NCI-H748 (cell line): Measurements from ENCODE around the gene PPIE.

Experiments
- DNase-seq: peaks from one replicate; lab custom pipeline; 2025; ENCODE audit not compliant: unreplicated experiment; lab: John Stamatoyannopoulos, UW

The PPIE gene

GRCh38 chr1:39800471-39800835, 61.8 kb downstream of the PPIE start:
- DNase-seq: no peak

- DNase-seq: no peak
Observed at GRCh38 chr1:39802496-39803260, 64.0 kb downstream of the PPIE start.

- no peak for DNase-seq
Observed at GRCh38 chr1:39805385-39805784, 66.7 kb downstream of the PPIE start.

DNA sequence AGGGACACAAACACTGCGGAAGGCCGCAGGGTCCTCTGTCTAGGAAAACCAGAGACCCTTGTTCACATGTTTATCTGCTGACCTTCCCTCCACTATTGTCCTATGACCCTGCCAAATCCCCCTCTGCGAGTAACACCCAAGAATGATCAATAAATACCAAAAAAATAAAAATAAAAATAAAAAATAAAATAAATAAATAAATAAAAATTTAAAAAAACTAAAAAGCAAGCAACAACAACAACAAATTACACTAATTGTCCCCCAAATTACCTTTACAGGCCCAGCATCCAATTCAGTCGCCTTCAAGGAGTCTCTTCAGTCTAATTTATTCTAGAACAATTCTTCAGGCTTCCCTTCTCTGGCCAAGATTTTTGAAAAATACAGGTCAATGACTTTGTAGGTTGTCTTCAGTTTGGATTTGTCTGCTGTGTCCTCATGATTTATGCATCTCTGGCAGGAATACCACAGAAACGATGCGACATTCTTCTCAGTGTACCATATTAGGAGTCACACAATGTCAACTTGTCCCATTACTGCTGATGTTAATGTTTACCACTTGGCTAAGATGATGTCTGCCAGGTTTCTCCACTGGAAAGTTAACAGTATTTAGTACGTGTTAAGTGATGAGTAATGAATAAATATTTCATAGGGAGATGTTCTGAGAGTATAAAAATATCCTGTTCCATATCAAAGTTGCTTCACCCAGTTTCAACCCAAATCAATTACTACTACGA, 70.3 kb downstream of the PPIE start:
- no peak for DNase-seq

- no peak for DNase-seq
Observed at GRCh38 chr1:39812913-39813312, 74.2 kb downstream of the PPIE start.
